ENCODE results near the gene IL12B.
"Not testable (repeated sequence)": the region's sequence is repeated elsewhere in the genome, so short reads cannot be mapped to it uniquely, and the experiment has no call there.

The IL12B gene

GRCh38 chr5:159332800-159333544, 2.7 kb upstream of the IL12B start:
- no peak for DNase-seq

DNA sequence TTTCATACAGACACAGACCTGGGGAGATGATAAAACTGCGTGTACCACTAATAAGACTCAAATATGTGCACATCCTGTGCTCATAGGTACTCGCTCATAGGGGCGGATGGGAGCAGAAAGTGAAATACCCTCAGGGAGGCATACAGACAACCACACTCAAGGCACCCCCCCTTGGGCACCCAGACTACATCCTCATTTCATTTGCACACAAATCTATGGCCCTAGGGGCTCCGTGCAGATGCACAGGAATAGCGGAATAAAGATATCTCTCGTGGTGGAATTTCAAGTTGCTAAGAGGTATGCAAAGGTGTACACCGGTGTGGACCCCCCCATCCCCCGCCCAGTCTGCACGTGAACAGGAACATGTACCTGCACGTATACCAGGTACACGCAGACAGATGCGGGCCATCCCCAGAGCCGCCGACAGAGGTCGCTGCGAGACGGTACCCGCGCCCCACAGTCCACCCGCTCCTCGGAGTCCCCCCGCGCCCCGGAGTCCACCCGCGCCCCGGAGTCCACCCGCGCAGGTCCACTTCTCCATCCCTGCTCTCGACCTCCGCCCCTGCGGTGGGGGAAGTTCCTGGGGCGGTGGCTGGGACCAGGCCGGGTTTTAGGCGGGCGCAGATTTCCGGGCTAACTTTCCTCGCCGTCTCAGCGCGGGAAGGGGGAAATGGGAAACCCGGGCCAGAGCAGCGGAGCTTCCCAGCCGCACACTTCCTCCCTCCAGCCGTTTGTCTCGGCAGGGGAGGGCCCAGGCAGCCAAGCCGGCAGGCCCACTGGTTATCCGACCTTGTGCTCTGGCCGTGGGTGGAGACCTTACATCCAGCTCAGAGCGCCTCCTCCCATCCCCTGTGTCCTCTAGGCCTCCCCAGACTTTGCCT, 1.0 kb upstream of the IL12B start:
- DNase-seq: peak; percentile 63

DNA sequence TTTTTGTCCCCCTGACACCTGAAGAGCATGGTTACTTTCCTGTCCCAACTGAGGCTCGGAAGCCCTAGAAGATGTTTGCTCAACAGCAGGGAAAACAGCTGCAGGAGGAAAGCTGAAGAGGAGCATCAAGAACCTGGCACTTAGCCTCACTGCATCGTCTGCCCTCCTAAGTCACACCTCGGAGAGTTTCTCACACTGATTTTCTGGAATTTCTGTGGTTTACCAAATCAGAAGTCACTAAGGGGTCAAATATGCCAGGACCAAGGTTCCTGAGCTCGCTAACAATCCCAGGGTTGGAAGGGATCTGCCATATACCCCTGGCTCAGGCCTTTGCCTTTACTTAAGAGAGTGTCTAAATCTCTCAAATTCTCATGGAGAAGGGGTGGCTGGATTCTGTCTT, 5.3 kb downstream of the IL12B start:
- DNase-seq: no peak

GRCh38 chr5:159324102-159324755, 6.1 kb downstream of the IL12B start:
- DNase-seq: peak; percentile 37

- peak; percentile 37 for DNase-seq
Measured at GRCh38 chr5:159322180-159322579, 8.1 kb downstream of the IL12B start.

- DNase-seq: no peak
Measured at GRCh38 chr5:159319832-159320231, 10.5 kb downstream of the IL12B start.

DNA sequence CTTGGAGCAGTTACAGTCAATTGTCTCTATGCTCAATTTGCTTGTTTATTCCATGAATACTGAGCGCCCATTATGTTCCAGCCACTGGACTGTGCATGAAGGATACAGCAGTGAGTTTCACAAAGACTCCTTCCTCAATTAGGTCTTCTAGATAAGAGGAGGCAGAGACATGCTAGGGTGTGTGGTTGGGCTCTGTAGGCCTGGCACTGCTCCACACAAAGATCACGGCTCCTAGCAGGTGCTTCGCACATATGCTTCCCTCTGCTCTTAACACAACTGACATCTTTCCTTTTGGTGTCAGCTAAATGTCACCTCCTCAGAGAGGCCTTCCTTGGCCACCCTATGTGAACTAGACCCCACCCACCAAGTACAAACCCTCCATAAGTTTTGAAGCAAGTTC, 10.9 kb downstream of the IL12B start:
- peak; percentile 78 for DNase-seq

DNA sequence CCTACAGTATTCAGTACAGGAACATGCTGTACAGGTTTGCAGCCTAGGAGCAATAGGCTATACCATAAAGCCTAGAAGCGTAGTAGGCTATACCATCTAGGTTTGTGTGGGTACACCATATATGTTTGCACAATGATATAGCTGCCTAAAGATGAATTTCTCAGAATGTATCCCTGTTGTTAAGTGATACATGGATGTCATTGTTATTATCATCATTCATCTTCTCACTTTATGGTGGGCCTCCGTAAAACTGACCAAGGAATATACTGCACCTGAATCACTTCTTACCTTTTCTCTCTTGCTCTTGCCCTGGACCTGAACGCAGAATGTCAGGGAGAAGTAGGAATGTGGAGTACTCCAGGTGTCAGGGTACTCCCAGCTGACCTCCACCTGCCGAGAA, 11.8 kb downstream of the IL12B start:
- no peak for DNase-seq

DNA sequence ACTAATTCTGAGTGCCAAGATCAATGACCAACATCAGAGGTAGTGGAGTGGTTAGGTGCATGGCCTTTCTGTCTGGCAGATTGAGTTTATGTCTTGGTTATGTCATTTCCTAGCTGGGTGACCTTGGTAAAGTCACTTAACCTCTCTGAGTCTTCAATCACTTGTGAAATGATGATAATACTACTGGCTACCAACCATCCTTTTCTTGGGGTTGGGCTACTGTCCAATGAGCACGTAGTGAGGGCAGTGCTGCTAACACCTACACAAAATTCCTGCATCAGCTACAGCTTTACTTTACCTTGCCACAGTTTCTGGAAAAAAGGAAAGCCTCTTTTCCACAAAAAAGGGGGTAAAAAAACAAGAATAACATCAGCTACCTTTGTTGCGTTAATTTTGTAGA, 12.4 kb downstream of the IL12B start:
- DNase-seq: no peak

DNA sequence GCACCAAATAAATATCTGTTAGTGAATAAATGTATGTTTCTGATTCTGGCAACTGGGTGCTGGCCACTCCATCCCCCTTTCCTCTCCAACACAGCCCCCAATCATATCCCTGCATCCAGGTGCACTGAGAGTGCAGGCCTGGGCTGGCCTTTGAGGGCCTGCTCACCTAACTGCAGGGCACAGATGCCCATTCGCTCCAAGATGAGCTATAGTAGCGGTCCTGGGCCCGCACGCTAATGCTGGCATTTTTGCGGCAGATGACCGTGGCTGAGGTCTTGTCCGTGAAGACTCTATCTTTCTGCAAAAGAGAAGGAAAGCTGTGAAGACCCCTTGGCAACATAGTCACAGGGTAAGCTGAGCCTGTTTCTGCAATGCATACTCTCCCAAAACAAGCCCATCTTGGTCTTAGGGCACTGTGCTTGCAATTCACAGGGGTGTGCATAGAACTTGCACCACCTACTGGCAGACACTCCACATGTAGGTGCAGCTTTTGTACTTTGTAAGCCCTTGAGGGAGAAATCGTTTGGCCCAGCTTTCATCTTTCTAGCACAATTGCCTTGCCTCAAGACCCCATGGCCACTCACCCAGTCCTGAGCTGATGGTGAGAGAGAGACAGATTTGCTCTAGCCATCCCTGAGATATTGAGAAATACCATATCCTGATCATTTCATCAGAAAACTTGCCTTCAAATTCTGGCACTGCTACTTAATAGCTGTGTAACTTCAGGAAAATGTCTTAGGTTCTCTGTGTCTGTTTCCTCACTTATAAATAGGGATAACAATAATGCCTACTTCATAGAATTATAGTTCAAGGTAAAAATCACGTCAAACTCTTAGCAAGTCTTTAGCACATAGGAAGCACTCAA, 13.5 kb downstream of the IL12B start:
- peak; percentile 63 for DNase-seq

DNA sequence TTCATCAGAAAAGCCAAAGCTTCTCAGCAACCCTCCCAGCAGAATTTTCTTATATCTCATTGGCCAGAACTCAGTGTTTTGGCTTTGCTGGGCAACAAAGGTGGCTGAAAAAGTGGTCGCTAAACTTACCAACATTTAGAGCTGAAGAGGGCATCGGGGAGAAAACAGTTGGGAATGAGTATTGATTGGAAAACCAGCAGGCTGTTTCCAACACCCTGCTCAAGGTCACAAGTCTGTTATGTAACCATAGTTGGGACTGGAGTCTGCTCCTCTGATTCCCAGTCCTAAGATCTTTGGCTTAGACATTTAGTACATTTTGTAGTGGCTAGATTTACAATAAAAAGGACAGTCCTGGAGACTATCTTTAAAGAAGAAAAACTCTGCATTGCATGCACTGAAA, 17.1 kb downstream of the IL12B start:
- no peak for DNase-seq

- no peak for DNase-seq
Measured at GRCh38 chr5:159311063-159311462, 19.2 kb downstream of the IL12B start.

GRCh38 chr5:159310511-159310910, 19.8 kb downstream of the IL12B start:
- DNase-seq: peak; percentile 84

DNA sequence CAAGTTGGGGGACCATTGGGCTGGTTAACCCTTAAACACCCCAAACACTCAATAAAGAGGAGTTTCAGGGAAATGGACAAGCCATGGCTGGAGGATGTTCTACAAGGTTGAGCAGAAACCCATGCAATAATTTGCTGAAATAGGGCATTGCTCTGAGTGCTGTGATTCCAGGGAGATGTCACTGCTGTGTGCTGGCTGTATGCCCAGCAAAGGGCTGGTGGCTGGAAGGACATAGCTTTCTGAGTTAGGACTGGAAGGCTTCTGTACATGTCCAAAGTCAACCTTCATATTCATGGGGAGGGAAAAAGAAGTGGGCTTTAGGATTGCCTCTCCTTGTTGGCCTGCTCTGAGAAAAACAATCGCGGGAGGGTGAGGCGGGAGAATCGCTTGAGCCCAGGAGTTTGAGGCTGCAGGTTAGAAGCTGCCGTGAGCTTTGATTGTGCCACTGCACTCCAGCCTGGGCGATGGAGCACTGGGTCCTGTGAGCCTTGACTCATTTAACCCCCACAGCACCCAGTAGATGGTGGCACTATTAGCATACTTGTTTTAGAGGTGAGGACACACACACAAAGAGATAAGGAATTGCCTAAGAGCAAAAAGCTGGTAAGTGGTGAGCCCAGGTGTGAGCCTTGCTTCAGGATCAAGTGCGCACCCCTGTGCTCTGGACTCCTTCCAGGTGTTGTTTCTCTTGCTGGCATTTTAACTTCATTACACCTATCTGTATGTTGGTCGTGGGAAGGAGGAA, 20.4 kb downstream of the IL12B start:
- peak; percentile 76 for DNase-seq

- DNase-seq: no peak
Measured at GRCh38 chr5:159304961-159305595, 25.2 kb downstream of the IL12B start.

DNA sequence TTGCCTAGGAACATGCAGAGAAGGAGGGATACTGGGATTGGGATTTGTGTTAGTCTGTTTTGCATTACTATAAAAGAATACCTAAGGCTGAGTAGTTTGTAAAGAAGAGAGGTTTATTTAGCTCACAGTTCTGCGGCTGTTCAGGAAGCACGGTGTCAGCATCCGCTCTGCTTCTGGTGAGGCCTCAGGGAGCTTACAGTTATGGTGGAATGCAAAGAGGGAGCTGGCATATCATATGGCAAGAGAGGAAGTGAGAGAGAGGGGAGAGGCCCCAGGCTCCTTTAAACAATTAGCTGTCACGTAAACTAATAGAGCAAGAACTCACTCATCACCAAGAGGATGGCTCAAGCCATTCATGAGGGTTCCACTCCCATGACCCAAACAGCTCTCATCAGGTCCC, 27.0 kb downstream of the IL12B start:
- no peak for DNase-seq

- peak; percentile 47 for DNase-seq
Measured at GRCh38 chr5:159301929-159302860, 28.1 kb downstream of the IL12B start.

DNA sequence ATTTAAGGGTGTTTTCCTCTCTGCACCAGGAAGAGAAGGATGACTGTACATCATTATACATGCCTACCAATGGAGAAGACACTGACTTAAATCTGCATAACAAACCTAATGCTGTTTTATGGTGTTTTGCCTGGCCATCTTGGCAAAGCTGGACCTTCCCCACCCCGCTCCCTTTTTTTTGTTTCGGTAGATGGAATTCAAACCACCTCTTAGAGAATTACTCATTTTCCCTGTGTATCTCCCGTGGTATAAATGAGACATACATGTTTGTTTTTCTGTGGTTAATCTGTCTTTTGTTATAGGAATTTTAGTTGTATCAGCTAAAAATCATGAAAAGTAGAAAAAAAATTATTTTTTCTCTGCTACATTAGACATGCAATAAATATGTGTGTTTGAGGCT, 28.8 kb downstream of the IL12B start:
- DNase-seq: no peak

DNA sequence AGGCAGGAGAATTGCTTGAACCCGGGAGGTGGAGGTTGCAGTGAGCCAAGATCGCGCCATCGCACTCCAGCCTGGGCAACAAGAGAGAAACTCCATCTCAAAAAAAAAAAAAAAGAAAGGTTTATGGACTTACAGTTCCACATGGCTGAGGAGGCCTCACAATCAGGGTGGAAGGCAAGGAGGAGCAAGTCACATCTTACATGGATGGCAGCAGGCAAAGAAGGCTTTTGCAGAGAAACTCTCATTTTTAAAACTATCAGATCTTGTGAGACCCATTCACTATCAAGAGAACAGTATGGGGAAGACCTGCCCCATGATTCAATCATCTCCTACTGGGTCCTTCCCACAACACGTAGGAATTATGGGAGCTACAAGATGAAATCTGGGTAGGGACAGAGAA, 33.0 kb downstream of the IL12B start:
- DNase-seq: not testable (repeated sequence)

DNA sequence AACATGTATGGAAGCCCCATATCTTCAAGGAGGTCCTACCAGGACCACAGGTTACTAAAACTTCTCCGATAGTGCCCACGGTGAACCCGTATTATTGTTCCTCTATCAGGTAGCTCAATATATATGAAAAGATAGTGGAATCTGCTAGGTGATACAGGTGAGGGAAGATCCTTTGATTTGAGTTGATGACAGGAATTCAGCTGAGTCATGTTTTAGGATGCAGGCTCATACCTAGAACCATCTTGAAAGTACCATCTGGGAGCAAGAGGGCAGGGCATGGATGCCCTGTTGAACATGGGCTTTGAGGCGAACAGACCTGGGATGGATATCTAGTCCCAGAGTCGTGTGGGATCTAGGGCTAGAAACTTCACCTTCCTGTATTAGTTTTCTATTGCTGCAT, 35.4 kb downstream of the IL12B start:
- DNase-seq: no peak

Data from RPMI8226 (cell line).